Stimulated activated CD4-positive, alpha-beta T cell treated with anti-CD3 and anti-CD28 coated beads, Interleukin-1b, Interleukin-23, amount 100 ng/mL, for 4 hours (primary cell): Measurements from ENCODE around the gene NTN4.
"Not testable (repeated sequence)": the region's sequence is repeated elsewhere in the genome, so short reads cannot be mapped to it uniquely, and the experiment has no call there.

Experiments used
- DNase-seq, 2 donors: peaks; one replicate each; pipeline ENCODE4 v3.0.0-alpha.2; 2020; ENCODE audit warnings: low read depth in 2 of 2

Gene NTN4

DNA sequence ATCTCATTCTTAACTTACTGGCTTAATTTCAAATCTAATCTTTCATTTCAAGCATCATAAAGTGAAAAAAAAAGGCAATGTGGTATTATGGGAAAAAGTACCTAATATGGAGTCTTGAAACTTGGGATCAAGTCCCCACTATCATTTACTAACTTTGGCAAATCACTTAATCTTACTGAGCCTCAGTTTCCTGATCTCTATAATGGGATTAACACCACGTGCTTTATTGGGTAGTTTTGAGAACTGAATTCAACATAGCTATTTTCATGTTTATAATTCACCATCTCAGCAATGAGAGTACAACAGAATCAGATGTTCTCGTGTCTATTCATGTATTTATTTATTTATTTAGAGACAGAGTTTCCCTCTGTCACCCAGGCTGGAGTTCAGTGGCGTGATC, 78.3 kb downstream of the NTN4 start:
- no peak for DNase-seq

DNA sequence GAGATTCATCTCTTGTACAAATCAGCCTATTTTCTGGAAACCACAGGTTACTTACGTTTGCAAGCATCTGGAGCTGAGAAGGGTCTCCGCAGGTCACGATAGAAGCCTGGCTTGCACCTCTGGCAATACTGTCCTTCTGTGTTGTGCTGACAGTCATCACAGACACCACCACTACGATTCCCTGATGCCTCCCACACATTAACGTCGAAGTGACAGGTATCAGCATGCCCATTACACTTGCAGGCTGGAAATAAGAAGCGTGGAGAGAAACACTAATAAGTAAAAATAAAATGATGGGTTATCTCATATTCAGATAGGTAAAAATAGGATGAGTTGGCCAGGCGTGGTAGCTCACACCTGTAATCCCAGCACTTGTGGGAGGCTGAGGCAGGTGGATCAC, 80.2 kb downstream of the NTN4 start:
- no peak for DNase-seq

DNA sequence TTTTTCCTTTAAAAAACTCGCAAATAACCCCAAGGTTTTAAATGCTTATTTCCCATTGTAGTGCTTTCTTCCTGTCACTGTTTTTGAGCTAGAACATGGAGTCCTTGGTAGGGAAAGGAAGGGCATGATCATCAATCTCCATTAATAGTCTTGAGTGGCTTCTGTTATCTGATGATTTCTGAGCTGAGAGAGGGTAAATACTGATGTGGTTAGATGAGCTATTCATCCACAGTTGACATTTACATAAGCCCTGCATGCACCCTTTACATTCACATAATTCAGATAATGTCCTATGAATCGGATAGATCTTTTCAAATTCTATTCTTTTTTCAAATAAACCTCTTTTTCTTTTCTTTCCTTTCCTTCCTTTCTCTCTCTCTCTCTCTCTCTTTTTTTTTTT, 81.4 kb downstream of the NTN4 start:
- no peak for DNase-seq

DNA sequence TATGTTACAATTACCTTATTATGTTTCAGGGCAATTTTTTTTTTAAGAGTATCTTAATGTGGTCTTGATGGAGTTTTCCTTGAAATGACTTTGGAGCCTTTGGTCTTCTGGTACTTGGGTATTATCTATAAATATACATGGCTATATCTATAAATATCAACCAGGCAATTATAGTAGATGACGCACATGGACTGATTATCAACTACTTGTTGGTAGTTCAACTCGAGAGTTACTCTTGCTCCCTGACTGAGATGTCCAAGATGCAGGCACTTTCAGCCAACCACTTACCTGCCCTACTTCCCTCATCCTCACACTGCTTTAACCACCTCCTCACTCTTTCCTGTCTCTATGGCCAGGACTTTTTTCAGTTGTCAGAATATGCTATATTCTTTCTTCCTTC, 85.4 kb downstream of the NTN4 start:
- no peak for DNase-seq

DNA sequence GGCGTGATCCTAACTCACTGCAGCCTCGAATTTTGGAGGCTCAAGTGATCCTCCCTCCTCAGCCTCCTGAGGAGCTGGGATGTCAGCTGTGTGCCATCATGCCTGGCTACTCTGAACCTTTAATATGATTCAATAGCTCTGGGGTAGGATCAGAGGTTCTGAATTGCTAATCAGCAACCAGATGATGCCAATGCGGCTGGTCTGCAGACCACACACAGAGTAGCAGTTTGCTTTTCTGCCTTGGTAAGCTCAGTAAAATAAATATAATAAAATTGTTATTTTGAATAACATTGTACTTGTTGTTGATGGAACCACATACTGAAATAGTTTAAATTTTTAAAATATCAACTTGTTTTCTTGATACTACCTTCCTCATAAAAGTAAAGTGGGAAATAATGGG, 86.6 kb downstream of the NTN4 start:
- no peak for DNase-seq

DNA sequence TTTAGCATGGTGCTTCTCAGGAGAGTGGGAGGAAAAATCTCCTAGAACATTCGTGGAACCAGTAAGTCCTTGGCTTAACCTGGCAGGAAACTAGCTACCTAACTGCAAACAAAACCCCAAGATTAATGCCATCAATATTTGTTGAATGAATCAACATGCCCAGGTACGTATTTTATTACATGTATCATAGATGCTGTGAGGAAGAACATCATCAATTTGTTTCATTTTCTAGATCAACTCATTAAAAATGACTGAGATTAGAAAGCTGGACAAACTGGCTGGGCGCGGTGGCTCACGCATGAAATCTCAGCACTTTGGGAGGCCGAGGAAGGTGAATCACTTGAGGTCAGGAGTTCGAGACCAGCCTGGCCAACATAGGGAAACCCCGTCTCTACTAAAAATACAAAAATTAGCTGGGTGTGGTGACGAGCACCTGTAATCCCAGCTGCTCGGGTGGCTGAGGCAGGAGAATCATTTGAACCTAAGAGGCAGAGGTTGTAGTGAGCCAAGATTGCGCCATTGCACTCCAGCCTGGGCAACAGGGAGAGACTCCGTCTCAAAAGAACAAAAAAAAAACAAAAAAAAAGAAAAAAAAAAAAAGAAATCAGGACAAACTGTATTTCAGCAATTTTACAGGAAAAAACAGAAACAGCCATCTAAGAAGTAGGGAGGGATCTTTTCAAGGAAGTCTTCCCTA, 88.7 kb downstream of the NTN4 start:
- DNase-seq: no peak

DNA sequence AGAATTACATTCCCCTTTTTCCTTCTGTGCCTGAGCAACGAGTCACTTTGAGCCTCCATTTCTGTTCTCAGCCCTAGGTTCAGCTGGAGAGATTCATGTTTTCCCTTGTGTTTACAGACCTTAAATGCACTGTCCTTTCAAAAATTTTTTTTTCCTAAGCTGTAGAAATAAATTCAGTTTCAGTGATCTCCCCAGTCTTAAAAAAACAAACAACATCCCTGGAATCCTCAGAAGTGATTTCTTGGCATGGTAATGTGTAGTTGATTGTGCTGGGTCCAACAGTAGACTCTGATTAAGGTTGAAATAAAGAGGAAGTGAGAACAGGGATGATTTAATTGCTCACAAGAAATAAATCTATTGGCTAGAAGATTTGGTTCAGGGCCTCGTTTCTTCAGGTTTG, 89.3 kb downstream of the NTN4 start:
- DNase-seq: no peak

DNA sequence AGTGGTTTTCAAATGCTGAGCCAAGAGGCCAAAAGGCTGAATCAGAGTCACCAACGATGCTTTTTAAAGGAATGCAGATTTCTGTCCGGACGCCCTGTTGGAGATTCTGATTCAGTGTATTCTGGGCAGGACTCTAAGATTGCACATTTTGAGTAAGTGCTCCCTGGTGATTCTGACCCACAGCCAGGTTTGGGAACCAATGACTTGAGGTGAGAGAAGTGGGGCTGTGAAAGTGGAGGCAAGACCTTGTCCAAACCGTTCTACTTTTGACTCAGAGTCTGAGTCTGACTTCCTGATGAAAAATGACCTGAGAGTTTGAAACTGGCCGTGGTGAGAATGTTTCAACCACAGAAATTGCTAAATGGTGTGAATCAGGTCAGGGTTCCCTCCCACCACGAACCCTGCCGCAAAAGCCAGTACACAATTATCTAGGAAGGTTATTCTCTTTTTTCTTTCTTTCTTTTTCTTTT, 90.2 kb downstream of the NTN4 start:
- DNase-seq: no peak

DNA sequence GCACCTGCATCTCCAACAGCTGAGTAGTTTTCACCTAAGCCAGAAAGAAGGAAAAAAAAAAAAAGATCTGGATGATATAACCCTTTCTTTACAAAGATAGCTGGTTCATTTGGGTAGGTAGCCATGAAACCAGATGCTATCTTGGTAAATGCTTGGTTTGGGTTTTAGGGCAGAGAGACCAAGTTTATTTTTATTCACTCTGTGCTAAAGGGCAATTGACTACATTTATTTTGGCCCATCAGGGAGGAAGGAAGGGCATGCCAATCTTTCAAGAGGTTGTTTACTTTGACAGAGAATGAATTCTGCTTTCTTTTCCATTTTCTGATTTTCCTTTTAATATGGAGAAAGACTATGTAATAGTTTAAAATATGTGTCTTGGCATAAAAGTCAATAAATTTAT, 91.0 kb downstream of the NTN4 start:
- no peak for DNase-seq

DNA sequence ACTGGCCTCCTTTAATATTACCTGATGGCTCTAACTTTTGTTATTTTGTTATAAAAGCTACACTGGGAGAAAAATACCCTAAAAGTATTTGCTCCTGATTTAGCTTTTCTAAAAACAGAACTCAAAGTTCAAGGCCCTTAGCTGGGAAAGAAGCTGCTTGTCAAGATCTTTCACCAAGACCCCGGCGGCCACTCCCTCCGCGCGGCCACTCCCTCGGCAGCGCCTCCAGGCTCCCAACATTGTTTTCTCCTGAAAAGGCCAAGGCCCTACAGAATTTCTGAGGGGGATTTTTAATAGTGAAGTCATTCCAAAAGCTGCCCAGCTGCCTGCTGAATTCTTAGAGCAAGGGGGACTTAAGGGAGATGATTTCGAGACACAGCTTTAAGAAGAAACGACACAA, 96.4 kb downstream of the NTN4 start:
- no peak for DNase-seq

DNA sequence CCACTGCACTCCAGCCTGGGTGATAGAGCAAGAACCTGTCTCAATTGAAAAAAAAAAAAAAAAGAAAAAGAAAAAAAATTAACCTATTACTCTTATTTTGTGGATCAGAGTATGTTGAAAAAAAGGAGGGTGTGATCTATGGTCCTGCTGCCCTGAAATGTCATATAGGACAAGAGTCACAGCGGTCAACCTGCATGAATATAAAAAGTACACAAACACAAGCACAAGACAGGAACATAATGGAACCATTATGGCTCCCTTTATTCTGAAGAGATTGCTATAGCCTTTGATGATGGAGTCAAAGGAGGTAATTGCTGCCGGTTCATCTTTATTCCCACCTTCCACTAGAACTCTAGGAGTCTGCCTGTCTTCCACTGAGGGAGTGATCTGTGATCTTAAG, 96.9 kb downstream of the NTN4 start:
- no peak for DNase-seq

DNA sequence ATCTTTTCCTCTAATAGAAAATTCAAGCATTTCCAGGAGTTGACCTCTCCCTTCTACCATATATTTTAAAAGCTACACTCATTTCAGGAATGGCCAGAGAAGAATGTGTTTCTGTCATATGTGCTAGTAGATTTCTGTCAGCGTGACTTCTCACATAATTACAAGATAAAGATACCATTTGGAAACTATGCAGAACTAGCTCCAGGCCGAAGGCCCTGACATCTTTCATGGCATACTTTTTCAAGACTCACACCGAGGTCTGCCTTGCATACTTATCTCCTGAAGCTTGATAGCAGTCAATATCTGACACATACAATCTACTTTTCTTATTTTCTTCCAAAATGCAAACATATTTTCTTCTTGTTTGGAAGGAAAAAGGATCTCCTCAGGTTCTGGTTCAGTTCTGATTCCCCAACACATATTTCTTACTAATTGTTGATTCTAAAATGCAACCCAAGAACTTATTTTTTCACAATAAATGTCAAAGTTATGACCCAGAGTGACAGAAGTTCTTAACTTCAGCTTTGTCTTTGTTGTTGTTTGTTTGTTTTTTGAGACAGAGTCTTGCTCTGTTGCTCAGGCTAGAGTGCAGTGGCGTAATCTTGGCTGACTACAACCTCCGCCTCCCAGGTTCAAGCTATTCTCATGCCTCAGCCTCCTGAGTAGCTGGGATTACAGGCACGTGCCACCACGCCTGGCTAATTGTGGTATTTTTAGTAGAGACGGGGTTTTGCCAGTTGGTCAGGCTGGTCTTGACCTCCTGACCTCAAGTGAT, 99.5 kb downstream of the NTN4 start:
- no peak for DNase-seq

DNA sequence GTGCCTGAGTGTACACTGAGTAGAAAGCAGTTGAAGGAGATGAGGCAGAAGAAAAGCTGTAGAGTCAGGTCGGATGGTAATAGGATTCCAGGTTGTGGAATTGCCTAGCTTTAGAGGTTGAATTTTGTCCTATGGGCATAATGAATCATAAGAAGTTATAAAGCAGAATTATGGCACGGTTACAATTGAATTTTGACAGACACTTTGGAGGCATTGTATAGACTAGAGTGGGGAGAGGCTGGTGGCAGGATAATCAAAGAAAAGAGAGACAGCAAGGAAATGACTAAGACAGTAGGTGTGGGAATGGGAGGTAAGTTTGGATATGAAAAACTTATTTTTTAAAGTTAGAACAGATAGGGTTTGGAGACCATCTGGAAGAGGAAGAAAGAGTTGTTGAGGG, 102.6 kb downstream of the NTN4 start:
- no peak for DNase-seq

DNA sequence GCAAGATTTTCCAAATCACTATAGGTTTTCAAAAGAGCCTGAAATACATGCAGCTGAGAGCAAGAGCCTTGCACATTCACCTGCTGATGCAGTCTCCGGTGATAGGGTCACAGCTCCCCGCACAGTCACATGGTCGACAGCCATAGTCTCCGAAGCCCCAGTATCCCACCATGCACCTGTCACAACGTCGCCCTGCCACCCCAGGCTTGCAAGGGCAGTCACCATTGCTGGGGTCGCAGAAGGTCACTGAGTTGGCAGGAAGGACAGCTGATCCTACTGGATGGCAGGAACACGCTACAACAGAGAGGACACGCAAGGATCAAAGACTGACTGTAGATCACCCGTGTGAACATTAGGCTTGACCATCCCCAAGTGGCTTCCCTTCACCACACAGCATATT, 107.1 kb downstream of the NTN4 start:
- DNase-seq: no peak

DNA sequence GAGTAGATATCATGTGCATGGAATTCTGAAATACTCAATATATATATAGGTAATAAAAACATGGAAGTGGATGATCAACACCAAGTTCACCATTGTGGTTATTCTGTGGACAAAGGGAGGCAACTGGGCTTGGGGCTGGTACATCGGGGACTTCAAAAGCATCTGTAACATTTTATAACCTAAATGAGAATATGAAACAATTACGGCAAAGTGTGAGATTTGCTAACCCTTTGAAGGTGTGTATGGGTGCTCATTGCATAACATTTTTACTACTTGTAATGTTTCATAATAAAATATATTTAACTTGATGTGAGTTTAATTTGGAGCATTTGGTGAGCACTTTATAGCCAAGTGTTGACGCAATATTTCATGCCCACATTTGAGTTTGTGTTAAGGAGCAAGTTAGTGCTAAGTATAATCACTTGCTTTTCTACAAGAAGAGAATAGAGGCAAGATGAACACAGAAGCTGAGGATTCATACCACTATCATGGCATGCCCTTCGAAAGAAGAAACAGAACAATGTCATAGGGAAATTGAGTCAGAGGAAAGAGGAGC, 109.3 kb downstream of the NTN4 start:
- DNase-seq: no peak

DNA sequence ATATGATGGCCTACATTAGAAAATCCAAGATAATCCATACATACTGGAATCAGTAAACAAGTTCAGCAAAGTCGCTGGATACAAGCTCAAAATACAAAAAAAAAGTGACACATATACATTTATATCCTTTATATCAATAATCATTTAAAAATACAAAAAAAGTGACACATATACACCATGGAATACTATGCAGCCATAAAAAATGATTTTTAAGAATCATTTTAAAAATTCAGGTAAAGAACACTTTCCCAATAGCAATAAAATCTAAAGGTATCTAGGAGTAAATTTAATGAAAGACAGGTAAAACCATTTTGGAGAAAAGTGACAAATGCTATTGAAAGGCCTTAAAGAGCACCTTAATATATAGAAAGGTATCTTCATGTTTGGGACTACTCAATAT, 111.9 kb downstream of the NTN4 start:
- DNase-seq: no peak

DNA sequence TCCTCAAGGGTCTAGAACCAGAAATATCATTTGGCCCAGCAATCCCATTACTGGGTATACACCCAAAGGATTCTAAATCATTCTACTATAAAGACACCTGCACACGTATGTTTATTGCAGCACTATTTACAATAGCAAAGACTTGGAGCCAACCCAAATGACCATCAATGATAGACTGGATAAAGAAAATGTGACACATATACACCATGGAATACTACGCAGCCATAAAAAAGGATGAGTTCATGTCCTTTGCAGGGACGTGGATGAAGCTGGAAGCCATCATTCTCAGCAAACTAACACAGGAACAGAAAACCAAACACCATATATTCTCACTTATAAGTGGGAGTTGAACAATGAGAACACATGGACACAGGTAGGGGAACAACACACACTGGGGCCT, 112.8 kb downstream of the NTN4 start:
- not testable (repeated sequence) for DNase-seq

DNA sequence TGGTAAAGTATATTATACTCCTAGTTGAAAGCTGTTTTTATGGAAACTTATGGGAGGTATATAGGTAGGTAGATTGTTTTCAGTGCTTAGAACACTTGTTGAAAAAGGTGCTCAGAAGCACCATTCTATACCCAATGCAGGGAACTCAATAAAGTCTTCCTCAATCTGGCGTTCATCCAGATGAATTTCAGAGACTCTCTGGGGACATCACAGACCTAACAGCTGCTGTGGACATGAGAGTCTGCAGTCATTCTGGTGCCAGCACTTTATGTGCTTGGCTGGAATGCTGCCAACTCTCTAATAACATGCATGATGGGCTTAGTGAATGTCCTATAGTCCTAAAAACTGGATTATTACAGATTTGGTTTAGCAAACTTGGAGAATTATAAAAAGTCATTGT, 115.9 kb downstream of the NTN4 start:
- no peak for DNase-seq

DNA sequence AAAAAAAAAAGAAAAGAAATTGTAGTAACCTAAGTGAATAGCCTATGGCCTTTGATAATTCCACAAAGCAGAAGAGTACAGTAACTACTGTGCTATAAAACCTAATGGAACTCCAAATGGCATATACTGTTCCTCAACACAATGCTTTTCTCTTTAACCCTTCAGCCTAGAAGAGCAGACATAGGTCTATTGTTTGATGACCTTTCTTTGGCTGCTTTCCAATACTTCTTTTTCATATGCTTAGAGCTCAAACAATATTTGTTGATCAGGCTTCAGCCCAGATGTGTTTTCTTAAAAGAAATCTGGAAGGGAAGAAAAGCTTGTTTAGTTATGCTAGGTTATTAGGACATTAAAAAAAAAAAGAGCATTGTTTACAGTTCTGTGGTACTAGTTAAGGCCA, 116.4 kb downstream of the NTN4 start:
- no peak for DNase-seq

DNA sequence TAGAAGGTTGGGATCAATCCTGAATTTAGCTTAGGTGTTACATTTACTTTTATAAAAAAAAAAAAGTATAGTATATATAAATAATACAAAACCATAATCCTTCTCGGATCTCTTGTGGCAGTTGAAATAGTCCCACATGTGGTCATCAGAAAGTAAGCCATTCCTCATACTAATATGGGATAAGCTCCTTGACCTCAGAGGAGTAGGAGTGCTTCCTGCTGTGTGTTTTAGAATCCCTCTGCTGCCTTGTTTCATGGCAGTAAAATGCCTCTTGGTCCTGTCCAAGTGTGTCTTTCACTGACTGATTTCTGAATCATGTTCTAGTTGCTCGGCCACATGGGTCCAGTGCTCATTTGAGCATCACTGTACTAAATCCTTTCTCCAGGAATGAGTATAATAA, 117.0 kb downstream of the NTN4 start:
- DNase-seq: no peak

DNA sequence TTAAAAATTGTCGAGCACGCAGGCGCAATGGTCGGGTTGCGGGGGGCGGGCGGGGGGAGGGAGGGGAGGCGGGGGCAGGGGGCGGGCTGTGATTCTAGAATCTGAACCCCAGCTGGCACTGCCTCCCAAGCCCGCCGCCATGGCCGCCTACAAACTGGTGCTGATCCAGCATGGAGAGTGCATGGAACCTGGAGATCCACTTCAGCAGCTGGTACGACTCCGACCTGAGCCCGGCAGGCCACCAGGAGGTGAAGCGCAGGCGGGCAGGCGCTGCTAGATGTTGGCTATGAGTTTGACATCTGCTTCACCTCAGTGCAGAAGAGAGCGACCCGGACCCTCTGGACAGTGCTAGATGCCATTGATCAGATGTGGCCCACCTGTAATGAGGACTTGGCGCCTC, 118.4 kb downstream of the NTN4 start:
- DNase-seq: no peak

DNA sequence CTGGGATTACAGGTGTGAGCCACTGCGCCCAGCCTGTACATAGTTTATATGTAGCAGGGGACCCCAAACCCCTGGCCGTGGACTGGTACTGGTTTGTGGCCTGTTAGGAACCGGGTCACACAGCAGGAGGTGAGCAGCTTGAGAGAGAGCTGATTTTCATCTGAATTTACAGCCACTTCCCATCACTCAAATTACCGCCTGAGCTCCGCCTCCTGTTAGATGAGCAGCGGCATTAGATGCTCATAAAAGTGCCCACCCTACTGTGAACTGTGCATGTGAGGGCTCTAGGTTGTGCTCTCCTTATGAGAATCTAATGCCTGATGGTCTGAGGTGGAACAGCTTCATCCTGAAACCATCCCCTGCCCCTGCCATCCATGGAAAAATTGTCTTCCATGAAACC, 119.3 kb downstream of the NTN4 start:
- DNase-seq: no peak

DNA sequence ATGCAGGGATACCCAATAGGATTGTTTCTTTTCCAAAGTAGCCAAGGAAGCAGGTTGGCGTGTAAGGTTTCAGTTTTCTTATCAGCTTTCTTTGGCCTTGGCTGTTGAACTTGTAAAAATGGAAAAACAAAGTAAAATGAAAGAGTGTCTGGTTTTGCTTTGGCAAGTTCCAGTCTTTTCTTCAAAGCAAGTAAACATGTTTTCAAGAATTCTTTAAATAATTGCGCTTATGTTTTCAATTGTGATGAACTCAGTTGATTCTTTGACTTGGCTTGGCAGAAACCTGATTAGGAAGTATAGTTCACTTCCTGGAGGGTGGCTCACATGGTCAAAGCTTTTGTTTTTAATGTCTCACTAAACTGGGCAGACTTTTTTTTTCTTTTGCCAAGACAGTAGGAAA, 127.0 kb downstream of the NTN4 start:
- DNase-seq: no peak
